Sigmoid colon (tissue), 7 donors: ENCODE measurements around the gene ETV6. TPM values are rescaled to one million over a fixed set of nuclear protein-coding genes. Genes with fewer than 3 reads are reported as not detected.
A peak's percentile ranks its signal among the peaks of the same experiment; 100 is the strongest.

ENCODE experiments used
- DNase-seq: peaks from one replicate; pipeline ENCODE4 v3.0.0-alpha.2; 2019
- H3K27ac ChIP-seq, 4 donors: fragments of 200-600 bp; sonication (generic); one replicate each; pipeline ENCODE4 v1.5.1; 2016 to 2019; ENCODE audit warnings: mild to moderate bottlenecking in 1 of 4
- H3K27me3 ChIP-seq, 3 donors: fragments of 200-600 bp; sonication (generic); one replicate each; pipeline ENCODE4 v1.5.1; 2019; ENCODE audit warnings: mild to moderate bottlenecking in 1 of 3
- H3K36me3 ChIP-seq, 4 donors: fragments of 200-600 bp; sonication (generic); one replicate each; pipeline ENCODE4 v1.5.1; 2016 to 2019
- H3K4me1 ChIP-seq, 4 donors: fragments of 200-600 bp; sonication (generic); one replicate each; pipeline ENCODE4 v1.5.1; 2017 to 2019
- H3K4me3 ChIP-seq, 4 donors: fragments of 200-600 bp; sonication (generic); one replicate each; pipeline ENCODE4 v1.5.1; 2017 to 2019; ENCODE audit warnings: mild to moderate bottlenecking in 2 of 4, moderate library complexity in 1 of 4
- H3K9me3 ChIP-seq, 4 donors: fragments of 200-600 bp in 3 of 4; sonication (generic) in 3 of 4; one replicate each; pipeline versions ENCODE4 v1.5.1 to v1.6.1; 2013 to 2019
- CTCF ChIP-seq, 4 experiments: fragments of 450-650 bp in 3 of 4; fragments of 200-600 bp in 1 of 4; IDR thresholded peaks; one replicate each; pipeline ENCODE4 v1.5.1; 2016 to 2019; ENCODE audit warnings: antibody characterized with exemption in 4 of 4, mild to moderate bottlenecking in 3 of 4, moderate library complexity in 2 of 4
- EP300 ChIP-seq, 4 donors: sonication (generic); formaldehyde crosslinking; IDR thresholded peaks; one replicate each; pipeline ENCODE4 v1.6.1; 2017; ENCODE audit warnings: antibody characterized with exemption in 4 of 4
- POLR2A ChIP-seq, 2 donors: fragments of 450-650 bp; IDR thresholded peaks; one replicate each; pipeline ENCODE4 v1.6.1; 2016; ENCODE audit warnings: antibody characterized with exemption in 2 of 2, mild to moderate bottlenecking in 2 of 2, moderate library complexity in 2 of 2
- POLR2AphosphoS5 ChIP-seq, 4 donors: sonication (generic); formaldehyde crosslinking; IDR thresholded peaks; one replicate each; pipeline ENCODE4 v1.6.1; 2017; ENCODE audit warnings: antibody characterized with exemption in 4 of 4
- WGBS, 2 donors: extraction: QIAGEN DNeasy Blood & Tissue Kit; methylation state at CpG; one replicate each; pipeline ENCODE4 v1.1.7; 2013; 5-methylcytosine and 5-hydroxymethylcytosine counted together
- intact Hi-C: fragments of 100-400 bp; cut with DNase I; formaldehyde crosslinking; loops from one replicate; pipeline ENCODE4 v1.15.1; 2023
- polyA plus RNA-seq, 3 donors: library from polyadenylated mRNA; stranded (reverse); fragments of 200-250 nt; gene quantifications; one replicate each; pipeline ENCODE4 v1.2.3, GENCODE V29; 2013
- total RNA-seq, 4 donors: library from RNA; depleted of rRNA; stranded (reverse); fragments of >200 nt; gene quantifications; one replicate each; pipeline ENCODE4 v1.1.0, GENCODE V29; 2016
- donor health status: healthy with polysubstance abuse.
- donor health status: Bipolar disorder and iron deficiency.
- donor health status: healthy.

ETV6 gene
- total and polyA plus RNA-seq, 7 donors: 8.4 to 35.2 (median 16.3) TPM

GRCh38 chr12:11716794-11717518 lies 67.5 kb downstream of the ETV6 start:
- Histone ChIP-seq H3K36me3 (no peaks in the 10 kb centered on the region), H3K27me3 (no peaks in the 10 kb centered on the region), H3K27ac (peak overlapping the region in 3 of 4 donors; percentile 60 to 79 (median 79)), H3K9me3 (no peaks in the 10 kb centered on the region), H3K4me1 (peaks cover 0 to 71% (median 54%) of the 10 kb centered on the region in 4 donors), H3K4me3 (no peak overlapping the region)
- whole genome bisulfite sequencing, 2 donors: 20 to 61% methylated on average over 8 of the region's 8 CpGs
- no peak for DNase-seq
- intact Hi-C loops: no loop called here
- TF ChIP-seq POLR2AphosphoS5 (IDR thresholded peaks at IDR 0.05) (peak in 2 of 4 donors; percentile 51 to 57), CTCF (IDR thresholded peaks at IDR 0.05) (no peak), EP300 (IDR thresholded peaks at IDR 0.05) (no peak), POLR2A (IDR thresholded peaks at IDR 0.05) (no peak)

GRCh38 chr12:11717519-11717961 lies 68.1 kb downstream of the ETV6 start:
- H3K4me1 ChIP-seq: peaks cover 0 to 71% (median 51%) of the 10 kb centered on the region in 4 donors
- no peaks in the 10 kb centered on the region for H3K36me3 ChIP-seq
- intact Hi-C loops: no loop called here
- 25 to 66% methylated on average over 8 of the region's 8 CpGs for WGBS, 2 donors
- TF ChIP-seq POLR2AphosphoS5 (IDR thresholded peaks at IDR 0.05) (peak in 2 of 4 donors; percentile 9 to 18), CTCF (IDR thresholded peaks at IDR 0.05) (no peak)
- no peaks in the 10 kb centered on the region for H3K27me3 ChIP-seq
- peak overlapping the region in 3 of 4 donors; percentile 60 to 79 (median 79) for H3K27ac ChIP-seq
- DNase-seq: no peak
- no peak overlapping the region for H3K4me3 ChIP-seq
- H3K9me3 ChIP-seq: no peaks in the 10 kb centered on the region

- WGBS, 2 donors: 46 to 86% methylated on average over 3 of the region's 3 CpGs
Measured at GRCh38 chr12:11718105-11718504, 68.6 kb downstream of the ETV6 start.

GRCh38 chr12:11718768-11719253 lies 69.3 kb downstream of the ETV6 start:
- WGBS, 2 donors: 81 to 86% methylated on average over 6 of the region's 6 CpGs
- Histone ChIP-seq H3K36me3 (no peaks in the 10 kb centered on the region), H3K9me3 (no peaks in the 10 kb centered on the region), H3K27me3 (no peaks in the 10 kb centered on the region), H3K27ac (peak overlapping the region; percentile 60 to 79 (median 70)), H3K4me3 (no peak overlapping the region), H3K4me1 (peaks cover 0 to 72% (median 52%) of the 10 kb centered on the region in 4 donors)
- intact Hi-C loops: loop anchor here (2.0 kb wide), 1 partner anchor 38 kb away; no protein-coding TSS in a partner anchor
- TF ChIP-seq CTCF (IDR thresholded peaks at IDR 0.05) (no peak), POLR2AphosphoS5 (IDR thresholded peaks at IDR 0.05) (peak; percentile 85 to 97 (median 93)), EP300 (IDR thresholded peaks at IDR 0.05) (peak in 3 of 4 donors; percentile 43 to 90 (median 76))
- peak; percentile 84 for DNase-seq

More at GRCh38 chr12:11718105-11718504, 68.6 kb downstream of the ETV6 start:
- intact Hi-C loops: loop anchor here (2.0 kb wide), 1 partner anchor 39 kb away; no protein-coding TSS in a partner anchor
- no peak for DNase-seq
- H3K27me3 ChIP-seq: no peaks in the 10 kb centered on the region
- H3K4me3 ChIP-seq: no peak overlapping the region
- TF ChIP-seq CTCF (IDR thresholded peaks at IDR 0.05) (no peak), EP300 (IDR thresholded peaks at IDR 0.05) (no peak), POLR2AphosphoS5 (IDR thresholded peaks at IDR 0.05) (no peak), POLR2A (IDR thresholded peaks at IDR 0.05) (no peak)
- no peaks in the 10 kb centered on the region for H3K36me3 ChIP-seq
- H3K9me3 ChIP-seq: no peaks in the 10 kb centered on the region
- H3K27ac ChIP-seq: peak overlapping the region; percentile 60 to 79 (median 70)
- H3K4me1 ChIP-seq: peaks cover 0 to 73% (median 49%) of the 10 kb centered on the region in 4 donors
